Endothelial cell of umbilical vein (primary cell): ENCODE results near the gene DDX25. TPM values are rescaled to one million over a fixed set of nuclear protein-coding genes. Genes with fewer than 3 reads are reported as not detected.

ENCODE experiments used
- BruUV-seq: library from RNA; stranded (reverse); fragments of 400-500 nt; replicated peaks from 2 replicates; lab custom pipeline; 2021; lab: Mats Ljungman, UMichigan
- CTCF ChIA-PET: fragments of 300-600, 350-600 bp; sonication (Branson Sonifier 250); formaldehyde crosslinking; loops from one replicate; lab custom pipeline; 2021; ENCODE audit warnings: antibody characterized with exemption, inconsistent platforms; lab: Charles Lee
- POLR2A ChIA-PET: fragments of 300-600, 350-600 bp; sonication (Branson Sonifier 250); formaldehyde crosslinking; loops from one replicate; lab custom pipeline; 2021; ENCODE audit warnings: antibody characterized with exemption, inconsistent platforms; lab: Charles Lee
- DNase-seq: peaks from one replicate; pipeline ENCODE4 v3.0.0-alpha.2; 2011; ENCODE audit warnings: low read depth, low spot score
- FAIRE-seq: peaks from 2 replicates; lab custom pipeline; 2011; peaks lifted over from hg19 to GRCh38; lab: Jason Lieb, UNC
- H2AFZ ChIP-seq: 2 replicates; pipeline ENCODE4 v1.6.0; 2012; ENCODE audit warnings: low read depth, low read length, control low read depth, inconsistent platforms
- H3K27ac ChIP-seq: 2 replicates; pipeline ENCODE4 v1.5.1; 2011; ENCODE audit warnings: low read depth, mild to moderate bottlenecking, control low read depth, low read length, moderate library complexity; ENCODE audit not compliant: insufficient read depth
- H3K27me3 ChIP-seq, 2 experiments: 2 replicates each; pipeline versions ENCODE4 v1.6.0 to v1.6.1; 2011; ENCODE audit warnings: low read length in 2 of 2, mixed read lengths in 1 of 2; ENCODE audit not compliant: control insufficient read depth in 2 of 2, insufficient read depth in 2 of 2
- H3K36me3 ChIP-seq, 2 experiments: 2 replicates in 1 of 2; 3 replicates in 1 of 2; pipeline ENCODE4 v1.5.1; 2011; ENCODE audit warnings: low read length in 2 of 2, mild to moderate bottlenecking in 1 of 2, moderate library complexity in 1 of 2; ENCODE audit not compliant: control insufficient read depth in 2 of 2, insufficient read depth in 2 of 2; ENCODE audit errors: extremely low read depth in 1 of 2
- H3K4me1 ChIP-seq: 3 replicates; pipeline ENCODE4 v1.5.1; 2011; ENCODE audit warnings: mild to moderate bottlenecking, low read length; ENCODE audit not compliant: control insufficient read depth, insufficient read depth; ENCODE audit errors: extremely low read depth
- H3K4me2 ChIP-seq: 2 replicates; pipeline ENCODE4 v1.6.1; 2011; ENCODE audit warnings: low read length, control low read depth, mixed read lengths; ENCODE audit not compliant: insufficient read depth
- H3K4me3 ChIP-seq, 3 experiments: fragments of 200-600 bp in 1 of 3; sonication (generic), shearing (Covaris generic) in 1 of 3; replicated peaks in 1 of 3; 2 replicates each; pipeline ENCODE4 v1.5.1; 2011 to 2016; ENCODE audit warnings: control low read depth in 3 of 3, low read length in 3 of 3, mild to moderate bottlenecking in 2 of 3, inconsistent platforms in 1 of 3, low read depth in 1 of 3, moderate library complexity in 1 of 3; ENCODE audit not compliant: insufficient read depth in 1 of 3
- H3K79me2 ChIP-seq: 2 replicates; pipeline ENCODE4 v1.6.0; 2012; ENCODE audit warnings: low read length, inconsistent platforms; ENCODE audit not compliant: control insufficient read depth, insufficient read depth
- H3K9ac ChIP-seq: replicated peaks from 2 replicates; pipeline ENCODE3; 2011; ENCODE audit warnings: low read length, control low read depth; ENCODE audit not compliant: insufficient read depth; ENCODE audit errors: extremely low read depth
- H3K9me1 ChIP-seq: replicated peaks from 3 replicates; pipeline ENCODE4 v1.6.0; 2011; ENCODE audit warnings: mild to moderate bottlenecking, low read length; ENCODE audit not compliant: control insufficient read depth, insufficient read depth; ENCODE audit errors: extremely low read depth
- H3K9me3 ChIP-seq: replicated peaks from 2 replicates; pipeline ENCODE4 v1.5.1; 2012; ENCODE audit warnings: low read length, inconsistent platforms; ENCODE audit not compliant: control insufficient read depth, insufficient read depth
- H4K20me1 ChIP-seq: replicated peaks from 2 replicates; pipeline ENCODE3; 2011; ENCODE audit warnings: mild to moderate bottlenecking, low read length; ENCODE audit not compliant: control insufficient read depth, insufficient read depth; ENCODE audit errors: extremely low read depth
- CTCF ChIP-seq, 2 donors: IDR thresholded peaks; 1 replicate in 1 of 2; 2 replicates in 1 of 2; pipeline ENCODE4 v1.5.1; 2011; ENCODE audit warnings: low read length in 2 of 2, mild to moderate bottlenecking in 2 of 2, moderate library complexity in 2 of 2, control low read depth in 1 of 2, inconsistent platforms in 1 of 2, low read depth in 1 of 2; ENCODE audit not compliant: insufficient read depth in 1 of 2; ENCODE audit errors: extremely low read depth in 1 of 2
- EZH2 ChIP-seq: IDR thresholded peaks from 2 replicates; pipeline ENCODE4 v1.6.1; 2012; ENCODE audit warnings: borderline replicate concordance, low read depth, mild to moderate bottlenecking, moderate library complexity, low read length, inconsistent platforms; ENCODE audit not compliant: severe bottlenecking
- FOS ChIP-seq: IDR thresholded peaks from 2 replicates; pipeline ENCODE4 v1.6.1; 2011; ENCODE audit warnings: mild to moderate bottlenecking, low read length, moderate library complexity, borderline replicate concordance; ENCODE audit not compliant: insufficient read depth
- GATA2 ChIP-seq: IDR thresholded peaks from 2 replicates; pipeline ENCODE4 v1.7.0; 2011; ENCODE audit warnings: low read depth, mild to moderate bottlenecking, moderate library complexity, mixed read lengths, low read length; ENCODE audit not compliant: insufficient read length, insufficient read depth
- dilution Hi-C: fragments of 300-500 bp; cut with MboI; formaldehyde crosslinking; loops from one replicate; pipeline ENCODE4 v1.15.0; 2019; ENCODE audit warnings: low sequenced_read_pairs; ENCODE audit not compliant: extremely low pct_ligation_motif_present
- intact Hi-C: fragments of 100-400 bp; cut with micrococcal nuclease; formaldehyde crosslinking; loops from one replicate; pipeline ENCODE4 v1.10.0; 2022
- polyA plus RNA-seq, 4 experiments: library from polyadenylated mRNA; depleted of rRNA in 3 of 4; stranded (reverse) in 3 of 4; unstranded in 1 of 4; fragments of >200 nt; gene quantifications; 2 replicates each; pipeline versions ENCODE4 v1.2.1 to v1.2.3, GENCODE V29; 2011 to 2012; ENCODE audit warnings: missing spikeins in 1 of 4
- total RNA-seq: library from RNA; stranded (reverse); gene quantifications from 2 replicates; pipeline ENCODE4 v1.2.3, GENCODE V29; 2021

DDX25 gene
- total and polyA plus RNA-seq, 2 donors (not counting 3 experiments of a cell fraction or from before 2014, with no cell fraction given): not detected

GRCh38 chr11:125923012-125923579, 18.8 kb downstream of the DDX25 start:
- Histone ChIP-seq H3K4me2 (no peak overlapping the region), H4K20me1 (no peaks in the 10 kb centered on the region), H2AFZ (no peak overlapping the region), H3K27me3 (peaks cover 2 to 7% of the 10 kb centered on the region in 2 experiments), H3K9me3 (no peaks in the 10 kb centered on the region), H3K4me3 (no peak overlapping the region), H3K27ac (no peak overlapping the region), H3K4me1 (no peaks in the 10 kb centered on the region), H3K9ac (no peak overlapping the region), H3K79me2 (no peaks in the 10 kb centered on the region), H3K9me1 (no peaks in the 10 kb centered on the region), H3K36me3 (no peaks in the 10 kb centered on the region)
- FAIRE-seq (peak; percentile 62), DNase-seq (peak; percentile 69)
- POLR2A ChIA-PET: no interaction called here
- dilution Hi-C loops: no loop called here
- TF ChIP-seq EZH2: no peak
- TF ChIP-seq CTCF (IDR thresholded peaks at IDR 0.05; ENCODE audit: extremely low read depth in 1 of 2, insufficient read depth in 1 of 2, low read depth in 1 of 2, low read length in 2 of 2): peak; percentile 73 to 74
- peak; percentile 10 for TF ChIP-seq GATA2
- intact Hi-C loops: loop anchor here (1.0 to 10.0 kb wide), 5 partner anchors 138 to 379 kb away; partner anchors contain the start of genes DCPS, FOXRED1 and SRPRA
- no TSS peak for BruUV-seq
- CTCF ChIA-PET: interaction anchor here (0.6 to 5.1 kb wide), 5 partner anchors 10 to 275 kb away, joined by 3 to 113 read pairs (median 4); no protein-coding TSS in a partner anchor

DNA sequence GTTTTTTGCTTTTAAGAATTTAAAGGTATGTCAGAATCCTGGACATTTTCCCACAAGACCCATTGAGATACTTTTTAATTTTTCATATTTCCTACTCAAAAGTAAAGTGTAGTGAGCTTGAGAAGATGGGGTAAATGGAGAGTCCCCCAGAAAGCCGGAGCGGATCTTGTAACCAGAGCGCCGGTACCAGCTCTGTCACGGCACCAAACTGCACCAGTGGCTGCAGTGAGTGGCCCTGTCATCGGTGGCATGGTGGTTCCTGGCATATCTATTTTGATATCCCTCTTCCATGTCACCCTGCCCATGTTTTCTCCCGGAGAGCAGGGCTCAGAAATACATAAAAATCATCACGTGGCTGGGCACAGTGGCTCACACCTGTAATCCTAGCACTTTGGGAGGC, 19.3 kb downstream of the DDX25 start:
- no peaks in the 10 kb centered on the region for H3K36me3 ChIP-seq
- no peak overlapping the region for H3K4me2 ChIP-seq
- no peaks in the 10 kb centered on the region for H3K9me3 ChIP-seq
- dilution Hi-C loops: no loop called here
- H3K9ac ChIP-seq: no peak overlapping the region
- H3K27me3 ChIP-seq: peaks cover 2 to 7% of the 10 kb centered on the region in 2 experiments
- no peaks in the 10 kb centered on the region for H3K9me1 ChIP-seq
- no TSS peak for BruUV-seq
- no peaks in the 10 kb centered on the region for H4K20me1 ChIP-seq
- no peak for TF ChIP-seq FOS
- H3K27ac ChIP-seq: no peak overlapping the region
- DNase-seq: no peak
- ChIA-PET CTCF (interaction anchor here (1.0 to 5.1 kb wide), 4 partner anchors 10 to 274 kb away, joined by 3 to 113 read pairs (median 5); no protein-coding TSS in a partner anchor), POLR2A (no interaction called here)
- intact Hi-C loops: loop anchor here (1.0 to 10.0 kb wide), 5 partner anchors 138 to 379 kb away; partner anchors contain the start of genes DCPS, FOXRED1 and SRPRA
- FAIRE-seq: no peak
- no peaks in the 10 kb centered on the region for H3K4me1 ChIP-seq
- H3K79me2 ChIP-seq: no peaks in the 10 kb centered on the region
- H2AFZ ChIP-seq: no peak overlapping the region
- H3K4me3 ChIP-seq: no peak overlapping the region
